ENCODE measurements around the gene HBZ.
"Not testable (repeated sequence)": the region's sequence is repeated elsewhere in the genome, so short reads cannot be mapped to it uniquely, and the experiment has no call there.

HBZ gene

DNA sequence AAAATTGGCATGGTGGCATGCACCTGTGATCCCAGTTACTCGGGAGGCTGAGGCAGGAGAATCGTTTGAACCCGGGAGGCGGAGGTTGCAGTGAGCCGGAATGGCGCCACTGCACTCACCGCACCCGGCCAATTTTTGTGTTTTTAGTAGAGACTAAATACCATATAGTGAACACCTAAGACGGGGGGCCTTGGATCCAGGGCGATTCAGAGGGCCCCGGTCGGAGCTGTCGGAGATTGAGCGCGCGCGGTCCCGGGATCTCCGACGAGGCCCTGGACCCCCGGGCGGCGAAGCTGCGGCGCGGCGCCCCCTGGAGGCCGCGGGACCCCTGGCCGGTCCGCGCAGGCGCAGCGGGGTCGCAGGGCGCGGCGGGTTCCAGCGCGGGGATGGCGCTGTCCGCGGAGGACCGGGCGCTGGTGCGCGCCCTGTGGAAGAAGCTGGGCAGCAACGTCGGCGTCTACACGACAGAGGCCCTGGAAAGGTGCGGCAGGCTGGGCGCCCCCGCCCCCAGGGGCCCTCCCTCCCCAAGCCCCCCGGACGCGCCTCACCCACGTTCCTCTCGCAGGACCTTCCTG is 27.7 kb downstream of the HBZ start, which contains the start of gene HBQ1:
Gene HBQ1, plus strand, starts transcription at position 359 of the 575 bp plus-strand sequence. Its CDS starts 28 bp downstream, at position 387.
- DNase-seq, result no peak

- DNase-seq, result peak in 2 of 4 experiments; percentile 71 to 77
Observed at GRCh38 chr16:180681-181564, 28.5 kb downstream of the HBZ start.

GRCh38 chr16:181565-182021 is 29.1 kb downstream of the HBZ start:
- DNase-seq, result peak in 2 of 4 experiments; percentile 70 to 74

- no peak for DNase-seq
Observed at GRCh38 chr16:183005-183404, 30.6 kb downstream of the HBZ start.

GRCh38 chr16:185213-185612 is 32.8 kb downstream of the HBZ start:
- DNase-seq, result no peak

- DNase-seq, result no peak
Observed at GRCh38 chr16:185691-186090, 33.2 kb downstream of the HBZ start.

GRCh38 chr16:187330-187729 is 34.9 kb downstream of the HBZ start:
- no peak for DNase-seq

DNA sequence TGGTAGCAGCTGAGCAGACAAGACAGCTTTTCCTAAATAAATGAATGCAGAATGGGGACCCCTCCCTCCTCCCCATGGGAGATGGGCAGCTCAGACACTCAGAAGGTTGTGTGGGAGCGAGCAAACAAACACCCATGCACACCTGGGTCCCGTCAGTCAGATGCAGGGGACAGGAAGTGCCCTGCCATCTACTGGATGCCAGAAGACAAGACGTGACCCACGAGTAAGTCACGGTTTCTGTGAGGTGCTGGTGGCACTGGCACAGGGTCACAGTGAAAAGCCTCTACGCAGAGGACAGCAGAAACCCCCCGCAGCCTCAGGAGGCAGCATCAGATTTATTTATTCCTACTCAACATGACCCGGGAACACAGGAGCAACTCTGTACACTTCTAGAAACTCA is 36.2 kb downstream of the HBZ start:
- DNase-seq, result no peak

- DNase-seq, result no peak
Observed at GRCh38 chr16:189604-190186, 37.3 kb downstream of the HBZ start.

GRCh38 chr16:191831-192230 is 39.4 kb downstream of the HBZ start:
- no peak for DNase-seq

GRCh38 chr16:192686-193085 is 40.2 kb downstream of the HBZ start:
- DNase-seq, result no peak

DNA sequence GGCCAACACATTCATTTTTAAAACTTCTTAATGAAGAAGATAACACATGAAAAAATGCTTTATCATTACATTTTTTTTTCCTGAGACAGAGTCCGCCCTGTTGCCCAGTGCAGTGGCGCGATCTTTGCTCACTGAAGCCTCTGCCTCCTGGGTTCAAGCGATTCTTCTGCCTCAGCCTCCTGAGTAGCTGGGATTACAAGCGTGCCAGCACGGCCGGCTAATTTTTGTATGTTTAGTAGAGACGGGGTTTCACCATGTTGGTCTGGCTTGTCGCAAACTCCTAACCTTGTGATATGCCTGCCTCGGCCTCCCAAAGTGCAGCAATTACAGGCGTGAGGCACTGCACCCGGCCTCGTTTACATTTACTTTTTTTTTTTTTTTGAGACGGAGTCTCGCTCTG is 41.0 kb downstream of the HBZ start:
- no peak for DNase-seq

DNA sequence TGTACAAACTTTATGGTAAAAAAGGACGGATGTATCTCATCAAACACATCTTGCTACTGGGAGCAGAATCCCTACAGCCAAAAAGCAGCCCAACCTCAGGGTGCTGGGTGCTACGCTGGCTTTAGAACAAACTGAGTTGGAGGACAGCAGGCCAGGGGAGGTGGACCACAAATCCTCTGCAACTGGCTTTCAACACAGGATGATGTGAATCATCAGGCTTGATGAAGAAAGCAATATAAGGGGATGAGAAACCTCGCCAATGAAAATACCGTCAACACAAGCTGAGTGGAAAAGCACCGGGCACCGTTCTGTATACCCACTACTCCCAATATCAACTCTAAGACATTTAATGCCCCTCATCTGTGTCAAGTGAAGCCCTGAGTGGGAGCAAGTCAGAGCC is 42.1 kb downstream of the HBZ start:
- DNase-seq, result no peak

DNA sequence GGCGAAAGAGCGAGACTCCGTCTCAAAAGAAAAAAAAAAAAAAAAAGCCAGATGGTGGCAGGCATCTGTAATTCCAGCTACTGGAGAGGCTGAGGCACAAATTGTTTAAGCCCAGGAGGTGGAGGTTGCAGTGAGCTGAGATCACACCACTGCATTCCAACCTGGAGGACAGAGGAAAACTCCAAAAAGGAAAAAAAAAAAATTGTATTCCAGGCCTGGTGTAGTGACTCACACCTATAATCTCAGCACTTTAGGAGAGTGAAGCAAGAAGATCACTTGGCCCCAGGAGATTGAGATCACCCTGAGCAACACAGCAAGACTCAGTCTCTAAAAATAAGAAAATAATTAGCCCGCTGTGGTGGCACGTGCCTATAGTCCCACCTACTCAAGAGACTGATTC is 47.9 kb downstream of the HBZ start:
- DNase-seq, result no peak

DNA sequence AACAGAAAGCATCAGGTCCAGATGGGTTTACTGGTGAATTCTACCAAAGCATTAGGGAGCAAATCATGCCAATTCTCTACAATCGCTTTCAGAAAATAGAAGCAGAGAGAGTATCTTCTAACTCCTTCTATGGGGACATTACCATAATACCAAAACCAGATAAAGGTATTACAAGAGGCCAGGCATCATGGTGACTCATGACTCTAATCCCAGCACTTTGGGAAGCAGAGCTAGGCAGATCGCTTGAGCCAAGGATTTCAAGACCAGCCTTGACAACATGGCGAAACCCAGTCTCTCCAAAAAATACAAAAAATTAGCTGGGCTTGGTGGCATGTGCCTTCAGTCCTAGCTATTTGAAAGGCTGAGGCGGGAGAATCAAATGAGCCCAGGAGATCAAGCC is 50.8 kb downstream of the HBZ start:
- no peak for DNase-seq

- DNase-seq, result not testable (repeated sequence)
Observed at GRCh38 chr16:204046-204445, 51.6 kb downstream of the HBZ start.

Data from activated CD4-positive, CD25-positive, alpha-beta regulatory T cell (primary cell).